Measurements from ENCODE around the gene ESD. TPM values are rescaled to one million over a fixed set of nuclear protein-coding genes. Genes with fewer than 3 reads are reported as not detected.

ESD gene
- 100 to 1,000 TPM in 3 of 4 donors, 10 to 100 TPM in 1; 74.3 to 144 (median 124) TPM for total RNA-seq

GRCh38 chr13:46796515-46797474 is at the start of gene ESD:
Gene ESD, minus strand, starts transcription at chr13:46797161. Its CDS starts 5,748 bp downstream, at chr13:46791413.
- Histone ChIP-seq H3K9me3 (no peaks in the 10 kb centered on the region), H3K27me3 (no peaks in the 10 kb centered on the region), H3K4me1 (peaks cover 12 to 27% of the 10 kb centered on the region in 2 donors), H3K27ac (peak within 1 kb of the TSS; percentile 86 to 91), H3K4me3 (peak within 1 kb of the TSS; percentile 64 to 80), H3K36me3 (no peaks in the 10 kb centered on the region)
- intact Hi-C loops (cut with DNase I; ENCODE audit: low total_unique reads): no loop called here
- DNase-seq: peak; percentile 96 to 97
- TF ChIP-seq CTCF (IDR thresholded peaks at IDR 0.05) (no peak), POLR2A (IDR thresholded peaks at IDR 0.05) (peak; percentile 78 to 91)

DNA sequence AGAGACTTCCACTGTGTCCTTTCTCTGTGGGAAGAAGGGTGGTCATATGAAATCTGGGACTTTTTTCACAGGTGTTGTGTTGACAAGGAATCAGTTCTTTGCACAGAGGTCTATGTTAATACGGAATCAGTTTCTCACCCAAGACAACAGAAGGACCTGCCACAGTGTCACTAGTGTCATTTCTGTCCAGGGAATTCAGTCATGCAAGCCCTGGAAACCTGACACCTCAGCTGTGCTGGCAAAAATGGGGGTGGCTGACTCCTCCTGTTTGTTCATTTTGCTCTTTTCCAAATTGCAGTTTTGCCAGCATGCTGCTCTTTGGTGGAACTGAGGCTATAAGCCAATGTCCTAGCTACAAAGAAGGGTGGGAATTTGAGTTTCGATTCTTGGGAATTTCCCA is 49.8 kb upstream of the ESD start:
- Histone ChIP-seq H3K36me3 (no peaks in the 10 kb centered on the region), H3K4me3 (no peak overlapping the region), H3K27ac (no peak overlapping the region), H3K27me3 (no peaks in the 10 kb centered on the region), H3K4me1 (no peaks in the 10 kb centered on the region), H3K9me3 (no peaks in the 10 kb centered on the region)
- intact Hi-C loops (cut with DNase I; ENCODE audit: low total_unique reads): no loop called here
- DNase-seq: no peak
- TF ChIP-seq CTCF (IDR thresholded peaks at IDR 0.05): no peak
- no peak for TF ChIP-seq POLR2A (IDR thresholded peaks at IDR 0.05)

DNA sequence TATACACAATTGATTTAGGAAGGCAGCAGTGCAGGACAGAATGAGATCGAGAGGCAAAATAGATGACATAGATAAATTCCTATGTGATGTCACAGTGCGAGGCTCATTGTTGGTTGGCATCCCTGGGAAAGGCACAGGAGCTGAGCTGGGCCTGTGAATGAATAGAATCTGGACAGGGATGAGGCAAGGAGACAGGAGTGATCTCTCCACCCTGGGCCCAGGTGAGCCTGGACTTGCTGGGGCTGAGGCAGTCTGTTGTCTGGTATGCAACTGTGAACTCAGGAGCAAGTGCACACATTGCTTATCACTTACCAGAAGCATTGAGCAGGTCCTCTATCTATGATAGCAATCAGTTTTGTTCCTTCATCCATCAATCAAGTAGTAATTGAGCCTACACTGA is 48.2 kb upstream of the ESD start:
- Histone ChIP-seq H3K4me3 (no peak overlapping the region), H3K27me3 (no peaks in the 10 kb centered on the region), H3K27ac (no peak overlapping the region), H3K36me3 (no peaks in the 10 kb centered on the region), H3K4me1 (no peaks in the 10 kb centered on the region), H3K9me3 (no peaks in the 10 kb centered on the region)
- DNase-seq: no peak
- TF ChIP-seq CTCF (IDR thresholded peaks at IDR 0.05) (no peak), POLR2A (IDR thresholded peaks at IDR 0.05) (no peak)
- intact Hi-C loops (cut with DNase I; ENCODE audit: low total_unique reads): no loop called here

DNA sequence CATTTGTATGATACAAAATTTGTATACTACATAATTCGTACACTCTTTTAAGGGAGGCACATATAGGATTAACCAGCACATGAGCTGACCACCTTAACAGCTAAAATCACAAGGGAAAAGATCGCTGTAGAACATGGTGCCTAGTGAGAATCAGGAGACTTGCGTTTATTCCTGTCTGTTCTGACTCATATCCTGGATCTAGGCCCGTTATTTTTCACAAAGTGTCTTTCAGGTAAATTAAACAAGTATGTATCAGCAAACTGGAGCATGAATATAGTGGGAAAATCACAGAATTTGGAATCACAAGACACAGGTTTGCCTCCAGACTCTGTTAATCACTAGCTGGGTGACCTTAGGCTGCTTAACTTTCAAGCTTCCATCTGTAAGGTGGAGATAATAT is 47.5 kb upstream of the ESD start:
- intact Hi-C loops (cut with DNase I; ENCODE audit: low total_unique reads): no loop called here
- no peak for TF ChIP-seq POLR2A (IDR thresholded peaks at IDR 0.05)
- no peak for TF ChIP-seq CTCF (IDR thresholded peaks at IDR 0.05)
- no peaks in the 10 kb centered on the region for H3K27me3 ChIP-seq

GRCh38 chr13:46839399-46839798 is 42.4 kb upstream of the ESD start:
- TF ChIP-seq CTCF (IDR thresholded peaks at IDR 0.05) (no peak), POLR2A (IDR thresholded peaks at IDR 0.05) (no peak)
- DNase-seq: no peak
- intact Hi-C loops (cut with DNase I; ENCODE audit: low total_unique reads): no loop called here
- H3K9me3 ChIP-seq: no peaks in the 10 kb centered on the region
- no peak overlapping the region for H3K4me3 ChIP-seq
- no peaks in the 10 kb centered on the region for H3K27me3 ChIP-seq
- H3K36me3 ChIP-seq: no peaks in the 10 kb centered on the region
- no peaks in the 10 kb centered on the region for H3K4me1 ChIP-seq
- no peak overlapping the region for H3K27ac ChIP-seq

More for the DNA sequence above, 47.5 kb upstream of the ESD start:
- H3K27ac ChIP-seq: no peak overlapping the region
- H3K9me3 ChIP-seq: no peaks in the 10 kb centered on the region
- H3K4me1 ChIP-seq: no peaks in the 10 kb centered on the region
- no peak overlapping the region for H3K4me3 ChIP-seq
- H3K36me3 ChIP-seq: no peaks in the 10 kb centered on the region
- DNase-seq: no peak
